Measurements from ENCODE around the gene ATG14. TPM values are rescaled to one million over a fixed set of nuclear protein-coding genes. Genes with fewer than 3 reads are reported as not detected.
A peak's percentile ranks its signal among the peaks of the same experiment; 100 is the strongest.

ATG14 gene
- total and polyA plus RNA-seq, 2 donors: 8.1 to 12.3 TPM

- no peak overlapping the region for H3K27ac ChIP-seq (ENCODE audit: low read depth in 1 of 2, low read length in 1 of 2)
Observed at GRCh38 chr14:55450987-55451386, 39.4 kb upstream of the ATG14 start.

GRCh38 chr14:55450539-55450938 is 38.9 kb upstream of the ATG14 start:
- no peak overlapping the region for H3K4me3 ChIP-seq (ENCODE audit: low read length in 2 of 2)
- H3K36me3 ChIP-seq (ENCODE audit: control insufficient read depth in 2 of 2, insufficient read depth in 2 of 2, low read length in 1 of 2): no peaks in the 10 kb centered on the region
- DNase-seq (ENCODE audit: low read depth in 6 of 9, low spot score in 9 of 9): no peak
- WGBS: 92% methylated on average over 3 of the region's 3 CpGs
- peaks cover 0 to 2% of the 10 kb centered on the region in 2 donors for H3K4me1 ChIP-seq (ENCODE audit: control insufficient read depth in 2 of 2, insufficient read depth in 2 of 2, low read length in 2 of 2)
- no peak overlapping the region for H3K27ac ChIP-seq (ENCODE audit: low read depth in 1 of 2, low read length in 1 of 2)
- H3K9me3 ChIP-seq (ENCODE audit: control insufficient read depth in 2 of 2, insufficient read depth in 1 of 2, low read length in 1 of 2): no peaks in the 10 kb centered on the region
- H3K27me3 ChIP-seq (ENCODE audit: control insufficient read depth in 2 of 2, insufficient read depth in 1 of 2, low read length in 1 of 2): no peaks in the 10 kb centered on the region

More at GRCh38 chr14:55450987-55451386, 39.4 kb upstream of the ATG14 start:
- Histone ChIP-seq H3K27me3 (ENCODE audit: control insufficient read depth in 2 of 2, insufficient read depth in 1 of 2, low read length in 1 of 2) (no peaks in the 10 kb centered on the region), H3K9me3 (ENCODE audit: control insufficient read depth in 2 of 2, insufficient read depth in 1 of 2, low read length in 1 of 2) (no peaks in the 10 kb centered on the region), H3K4me3 (ENCODE audit: low read length in 2 of 2) (no peak overlapping the region), H3K4me1 (ENCODE audit: control insufficient read depth in 2 of 2, insufficient read depth in 2 of 2, low read length in 2 of 2) (peaks cover 0 to 2% of the 10 kb centered on the region in 2 donors), H3K36me3 (ENCODE audit: control insufficient read depth in 2 of 2, insufficient read depth in 2 of 2, low read length in 1 of 2) (no peaks in the 10 kb centered on the region)
- no peak for DNase-seq (ENCODE audit: low read depth in 6 of 9, low spot score in 9 of 9)

- 33% methylated on average over 2 of the region's 2 CpGs for WGBS
- DNase-seq (ENCODE audit: low read depth in 6 of 9, low spot score in 9 of 9): no peak
- Histone ChIP-seq H3K27me3 (ENCODE audit: control insufficient read depth in 2 of 2, insufficient read depth in 1 of 2, low read length in 1 of 2) (no peaks in the 10 kb centered on the region), H3K27ac (ENCODE audit: low read depth in 1 of 2, low read length in 1 of 2) (no peak overlapping the region), H3K36me3 (ENCODE audit: control insufficient read depth in 2 of 2, insufficient read depth in 2 of 2, low read length in 1 of 2) (no peaks in the 10 kb centered on the region), H3K4me1 (ENCODE audit: control insufficient read depth in 2 of 2, insufficient read depth in 2 of 2, low read length in 2 of 2) (peaks cover 0 to 2% of the 10 kb centered on the region in 2 donors), H3K9me3 (ENCODE audit: control insufficient read depth in 2 of 2, insufficient read depth in 1 of 2, low read length in 1 of 2) (no peaks in the 10 kb centered on the region), H3K4me3 (ENCODE audit: low read length in 2 of 2) (no peak overlapping the region)
Observed at GRCh38 chr14:55450124-55450523, 38.5 kb upstream of the ATG14 start.

GRCh38 chr14:55449116-55449515 is 37.5 kb upstream of the ATG14 start:
- WGBS: 98% methylated on average over 3 of the region's 3 CpGs
- no peak overlapping the region for H3K4me3 ChIP-seq (ENCODE audit: low read length in 2 of 2)
- no peak overlapping the region for H3K27ac ChIP-seq (ENCODE audit: low read depth in 1 of 2, low read length in 1 of 2)
- H3K36me3 ChIP-seq (ENCODE audit: control insufficient read depth in 2 of 2, insufficient read depth in 2 of 2, low read length in 1 of 2): no peaks in the 10 kb centered on the region
- H3K9me3 ChIP-seq (ENCODE audit: control insufficient read depth in 2 of 2, insufficient read depth in 1 of 2, low read length in 1 of 2): no peaks in the 10 kb centered on the region
- no peak for DNase-seq (ENCODE audit: low read depth in 6 of 9, low spot score in 9 of 9)
- H3K27me3 ChIP-seq (ENCODE audit: control insufficient read depth in 2 of 2, insufficient read depth in 1 of 2, low read length in 1 of 2): no peaks in the 10 kb centered on the region
- peaks cover 0 to 2% of the 10 kb centered on the region in 2 donors for H3K4me1 ChIP-seq (ENCODE audit: control insufficient read depth in 2 of 2, insufficient read depth in 2 of 2, low read length in 2 of 2)

GRCh38 chr14:55448141-55448614 is 36.5 kb upstream of the ATG14 start:
- WGBS: 92% methylated on average over 3 of the region's 3 CpGs
- Histone ChIP-seq H3K4me3 (ENCODE audit: low read length in 2 of 2) (no peak overlapping the region), H3K27ac (ENCODE audit: low read depth in 1 of 2, low read length in 1 of 2) (no peak overlapping the region), H3K27me3 (ENCODE audit: control insufficient read depth in 2 of 2, insufficient read depth in 1 of 2, low read length in 1 of 2) (no peaks in the 10 kb centered on the region), H3K9me3 (ENCODE audit: control insufficient read depth in 2 of 2, insufficient read depth in 1 of 2, low read length in 1 of 2) (no peaks in the 10 kb centered on the region), H3K4me1 (ENCODE audit: control insufficient read depth in 2 of 2, insufficient read depth in 2 of 2, low read length in 2 of 2) (peaks cover 0 to 2% of the 10 kb centered on the region in 2 donors), H3K36me3 (ENCODE audit: control insufficient read depth in 2 of 2, insufficient read depth in 2 of 2, low read length in 1 of 2) (no peaks in the 10 kb centered on the region)
- DNase-seq (ENCODE audit: low read depth in 6 of 9, low spot score in 9 of 9): no peak

- Histone ChIP-seq H3K27me3 (ENCODE audit: control insufficient read depth in 2 of 2, insufficient read depth in 1 of 2, low read length in 1 of 2) (no peaks in the 10 kb centered on the region), H3K27ac (ENCODE audit: low read depth in 1 of 2, low read length in 1 of 2) (no peak overlapping the region), H3K9me3 (ENCODE audit: control insufficient read depth in 2 of 2, insufficient read depth in 1 of 2, low read length in 1 of 2) (no peaks in the 10 kb centered on the region), H3K4me1 (ENCODE audit: control insufficient read depth in 2 of 2, insufficient read depth in 2 of 2, low read length in 2 of 2) (peaks cover 0 to 2% of the 10 kb centered on the region in 2 donors), H3K36me3 (ENCODE audit: control insufficient read depth in 2 of 2, insufficient read depth in 2 of 2, low read length in 1 of 2) (no peaks in the 10 kb centered on the region), H3K4me3 (ENCODE audit: low read length in 2 of 2) (no peak overlapping the region)
- 91% methylated on average over 2 of the region's 2 CpGs for WGBS
- DNase-seq (ENCODE audit: low read depth in 6 of 9, low spot score in 9 of 9): no peak
Observed at GRCh38 chr14:55446833-55447232, 35.2 kb upstream of the ATG14 start.

- Histone ChIP-seq H3K27me3 (ENCODE audit: control insufficient read depth in 2 of 2, insufficient read depth in 1 of 2, low read length in 1 of 2) (no peaks in the 10 kb centered on the region), H3K27ac (ENCODE audit: low read depth in 1 of 2, low read length in 1 of 2) (no peak overlapping the region), H3K4me1 (ENCODE audit: control insufficient read depth in 2 of 2, insufficient read depth in 2 of 2, low read length in 2 of 2) (peaks cover 0 to under 1% of the 10 kb centered on the region in 2 donors), H3K36me3 (ENCODE audit: control insufficient read depth in 2 of 2, insufficient read depth in 2 of 2, low read length in 1 of 2) (no peaks in the 10 kb centered on the region), H3K4me3 (ENCODE audit: low read length in 2 of 2) (no peak overlapping the region), H3K9me3 (ENCODE audit: control insufficient read depth in 2 of 2, insufficient read depth in 1 of 2, low read length in 1 of 2) (no peaks in the 10 kb centered on the region)
- 55% methylated on average over 5 of the region's 5 CpGs for WGBS
- DNase-seq (ENCODE audit: low read depth in 6 of 9, low spot score in 9 of 9): peak in 8 of 9 donors; percentile 29 to 76 (median 59)
Observed at GRCh38 chr14:55446127-55446736, 34.6 kb upstream of the ATG14 start.

- 89% methylated on average over 9 of the region's 9 CpGs for WGBS
- H3K27ac ChIP-seq (ENCODE audit: low read depth in 1 of 2, low read length in 1 of 2): no peak overlapping the region
- H3K4me1 ChIP-seq (ENCODE audit: control insufficient read depth in 2 of 2, insufficient read depth in 2 of 2, low read length in 2 of 2): no peaks in the 10 kb centered on the region
- no peaks in the 10 kb centered on the region for H3K36me3 ChIP-seq (ENCODE audit: control insufficient read depth in 2 of 2, insufficient read depth in 2 of 2, low read length in 1 of 2)
- H3K27me3 ChIP-seq (ENCODE audit: control insufficient read depth in 2 of 2, insufficient read depth in 1 of 2, low read length in 1 of 2): peaks cover 0 to 17% of the 10 kb centered on the region in 2 donors
- H3K4me3 ChIP-seq (ENCODE audit: low read length in 2 of 2): no peak overlapping the region
- no peak for DNase-seq (ENCODE audit: low read depth in 6 of 9, low spot score in 9 of 9)
- no peaks in the 10 kb centered on the region for H3K9me3 ChIP-seq (ENCODE audit: control insufficient read depth in 2 of 2, insufficient read depth in 1 of 2, low read length in 1 of 2)
Observed at GRCh38 chr14:55441286-55441685, 29.7 kb upstream of the ATG14 start.

- Histone ChIP-seq H3K4me3 (ENCODE audit: low read length in 2 of 2) (no peak within 1 kb of the TSS), H3K4me1 (ENCODE audit: control insufficient read depth in 2 of 2, insufficient read depth in 2 of 2, low read length in 2 of 2) (no peaks in the 10 kb centered on the region), H3K36me3 (ENCODE audit: control insufficient read depth in 2 of 2, insufficient read depth in 2 of 2, low read length in 1 of 2) (no peaks in the 10 kb centered on the region), H3K9me3 (ENCODE audit: control insufficient read depth in 2 of 2, insufficient read depth in 1 of 2, low read length in 1 of 2) (no peaks in the 10 kb centered on the region), H3K27ac (ENCODE audit: low read depth in 1 of 2, low read length in 1 of 2) (no peak within 1 kb of the TSS), H3K27me3 (ENCODE audit: control insufficient read depth in 2 of 2, insufficient read depth in 1 of 2, low read length in 1 of 2) (peaks cover 0 to 17% of the 10 kb centered on the region in 2 donors)
- 34% methylated on average over 29 of the region's 29 CpGs for WGBS
- DNase-seq (ENCODE audit: low read depth in 6 of 9, low spot score in 9 of 9): no peak
Observed at GRCh38 chr14:55440385-55440784, 28.8 kb upstream of the ATG14 start, which contains the start of gene TBPL2. TSS of gene TBPL2 (minus strand) at chr14:55440616. CDS start at chr14:55440449, 167 bp downstream.

All from thymus (tissue), 11 donors.